ENCODE data around the gene ODF2L. TPM values are rescaled to one million over a fixed set of nuclear protein-coding genes. Genes with fewer than 3 reads are reported as not detected.
A peak's percentile ranks its signal among the peaks of the same experiment; 100 is the strongest.

Gene ODF2L
- 4.9 TPM for total RNA-seq
- long read RNA-seq, partial matches to known transcripts = 1 of 4 reads
- long read RNA-seq, other reads (novel, unspliced or antisense) = 3 of 4 reads

GRCh38 chr1:86395751-86396497 lies at the start of gene ODF2L:
TSS of gene ODF2L (minus strand) at chr1:86396323. CDS start at chr1:86387027, 9,296 bp downstream.
- intact Hi-C loops (cut with DNase I) = no loop called here
- DNase-seq (peak; percentile 94), ATAC-seq (ENCODE audit: poor library complexity) (peak; percentile 100)

DNA sequence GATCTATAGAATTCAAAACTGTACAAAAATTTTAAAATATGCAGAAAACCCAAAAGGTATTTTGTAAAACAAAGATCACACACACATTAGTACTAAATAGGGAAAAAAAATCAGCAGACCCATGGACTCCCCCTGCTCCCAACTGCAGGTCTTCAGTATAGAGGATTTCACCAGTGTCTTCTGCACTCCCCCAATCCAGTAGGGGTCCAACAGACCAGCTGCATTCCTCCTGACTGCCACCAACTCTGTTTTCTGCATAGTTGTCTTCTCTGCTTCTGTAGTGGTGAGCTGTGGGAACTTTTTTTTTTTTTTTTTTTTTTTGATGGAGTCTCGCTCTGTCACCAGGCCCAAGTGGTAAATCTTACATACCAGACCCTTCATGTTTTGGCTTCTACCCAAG lies 49.8 kb upstream of the ODF2L start:
- no peak for DNase-seq
- no peak for ATAC-seq (ENCODE audit: poor library complexity)
- intact Hi-C loops (cut with DNase I) = no loop called here

DNA sequence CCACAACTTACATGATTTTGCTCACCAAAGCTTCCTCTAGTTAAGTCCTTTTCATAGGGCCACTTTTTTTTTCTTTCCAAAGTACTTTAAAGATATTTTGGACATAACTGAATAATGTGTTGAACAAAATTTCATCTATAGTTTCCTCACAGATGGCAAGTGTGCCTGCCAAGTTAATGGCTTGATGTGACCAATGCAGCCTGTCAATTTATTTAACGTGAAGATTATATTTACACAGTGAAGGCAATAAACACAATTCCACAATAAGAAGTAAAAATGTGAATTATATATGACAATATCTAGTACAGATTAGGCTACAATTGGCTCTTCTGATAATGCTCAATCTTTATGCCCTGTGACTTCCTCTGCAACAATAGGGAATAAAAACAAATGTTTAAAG lies 45.9 kb upstream of the ODF2L start:
- ATAC-seq (ENCODE audit: poor library complexity) (no peak), DNase-seq (no peak)
- intact Hi-C loops (cut with DNase I) = no loop called here

DNA sequence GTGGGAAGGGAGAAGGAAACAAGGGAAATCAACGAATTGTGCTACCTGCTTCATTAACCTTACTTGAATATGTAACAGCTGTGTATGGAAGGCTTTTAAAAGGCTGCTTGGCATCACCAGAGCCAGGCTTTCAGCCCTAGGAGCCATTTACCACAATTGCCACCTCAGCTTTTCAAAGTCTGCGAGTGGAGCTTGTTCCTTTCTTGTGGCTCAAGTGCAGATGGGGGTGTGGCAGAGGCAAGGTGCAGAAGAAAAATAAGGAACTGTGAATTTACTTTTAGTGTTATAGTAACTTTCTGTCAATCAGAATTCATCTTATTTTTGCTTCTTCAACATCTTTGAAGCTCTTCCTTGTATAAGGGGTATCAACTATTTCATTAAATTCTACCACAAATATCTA lies 45.5 kb upstream of the ODF2L start:
- intact Hi-C loops (cut with DNase I) = no loop called here
- DNase-seq (no peak), ATAC-seq (ENCODE audit: poor library complexity) (no peak)

GRCh38 chr1:86436041-86436440 lies 39.9 kb upstream of the ODF2L start:
- DNase-seq (no peak), ATAC-seq (ENCODE audit: poor library complexity) (no peak)
- intact Hi-C loops (cut with DNase I) = no loop called here

DNA sequence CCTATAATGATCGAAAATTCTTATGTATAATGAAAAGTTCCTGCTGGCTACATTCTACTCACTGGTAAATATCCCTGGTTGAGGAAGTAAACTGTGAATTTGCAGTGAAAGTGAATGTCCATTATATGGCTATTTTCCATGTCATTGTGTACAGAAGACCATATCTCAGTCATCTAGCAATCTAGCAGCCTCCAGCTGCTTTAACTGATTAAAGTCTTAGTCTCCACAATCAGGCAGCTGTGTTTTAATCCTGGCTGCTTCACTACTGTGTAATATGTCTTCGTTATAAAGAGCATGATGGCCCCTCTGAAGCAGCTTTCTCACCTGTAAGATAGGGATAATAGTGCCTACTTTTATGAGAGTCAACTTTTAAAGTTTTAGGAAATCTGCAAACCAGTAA lies 39.2 kb upstream of the ODF2L start:
- DNase-seq = no peak
- ATAC-seq (ENCODE audit: poor library complexity) = no peak
- intact Hi-C loops (cut with DNase I) = no loop called here

DNA sequence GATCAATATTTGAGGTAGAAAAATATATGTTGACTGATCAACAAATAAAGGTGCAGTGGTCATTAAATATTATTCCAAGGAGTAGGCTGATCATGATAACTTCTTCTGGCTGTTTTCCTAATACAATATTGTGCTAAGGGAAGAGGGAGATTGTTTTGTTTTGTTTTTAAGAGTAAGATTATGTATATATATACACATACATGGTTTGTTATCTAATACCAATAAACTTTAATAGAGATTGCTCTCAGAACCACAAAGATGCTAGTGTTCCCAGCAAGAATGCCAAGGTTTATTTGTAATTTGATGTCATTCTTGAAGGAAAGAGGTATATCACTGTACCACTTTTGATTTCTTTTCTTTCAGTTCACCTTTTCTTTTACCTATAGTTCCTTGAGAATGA lies 37.9 kb upstream of the ODF2L start:
- DNase-seq = no peak
- no peak for ATAC-seq (ENCODE audit: poor library complexity)
- intact Hi-C loops (cut with DNase I) = no loop called here

GRCh38 chr1:86430376-86430775 lies 34.3 kb upstream of the ODF2L start:
- intact Hi-C loops (cut with DNase I) = no loop called here
- ATAC-seq (ENCODE audit: poor library complexity) = no peak
- DNase-seq = no peak

DNA sequence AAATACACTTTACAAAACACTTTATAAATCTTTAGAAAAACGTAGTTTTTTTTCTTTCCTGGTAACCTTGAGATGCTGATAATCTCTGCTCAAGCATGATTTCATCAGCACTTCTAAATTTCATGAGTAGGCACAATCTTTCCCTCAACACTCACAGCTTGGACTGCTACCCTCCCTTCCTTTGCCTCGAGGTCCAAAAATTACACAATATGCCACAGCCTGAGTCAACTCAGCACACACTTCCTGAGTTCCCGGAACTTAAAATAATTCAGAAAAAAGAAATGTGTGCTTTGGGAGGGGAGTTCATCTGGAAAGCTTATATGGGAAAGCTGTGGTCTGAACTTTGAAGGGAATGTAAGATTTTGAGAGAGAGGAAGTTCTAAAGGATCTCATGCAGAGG lies 33.7 kb upstream of the ODF2L start:
- ATAC-seq (ENCODE audit: poor library complexity) (peak; percentile 99), DNase-seq (no peak)
- intact Hi-C loops (cut with DNase I) = no loop called here

DNA sequence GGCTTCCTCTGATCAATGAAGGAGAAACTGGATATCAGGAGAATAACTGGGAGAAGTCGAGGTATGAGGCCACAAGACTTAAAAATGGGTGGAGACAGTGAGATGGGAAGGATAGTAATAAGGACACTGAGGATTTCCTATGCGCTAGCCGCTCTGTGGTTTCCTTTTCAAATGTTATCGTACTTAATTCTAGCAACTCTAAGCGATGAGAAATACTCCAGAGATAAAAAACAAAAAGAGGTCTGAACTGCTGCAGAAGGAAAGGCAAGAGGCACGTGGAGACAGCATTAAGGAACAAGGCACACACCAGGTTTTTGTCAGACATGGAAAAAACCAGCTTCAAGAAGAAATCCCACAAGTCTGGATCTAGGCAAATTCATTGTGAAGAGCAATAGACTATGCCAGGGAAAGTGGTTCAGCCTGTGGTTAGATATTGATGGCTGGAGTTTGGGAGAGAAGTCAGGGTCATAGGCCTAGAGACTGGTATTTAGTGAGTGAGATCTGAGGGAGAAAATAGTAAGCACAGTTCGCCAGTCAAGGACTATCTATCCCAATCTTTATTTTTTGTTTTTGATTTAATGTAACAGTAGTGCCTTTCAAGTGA lies 33.1 kb upstream of the ODF2L start:
- intact Hi-C loops (cut with DNase I) = no loop called here
- DNase-seq (no peak), ATAC-seq (ENCODE audit: poor library complexity) (peak; percentile 33)

DNA sequence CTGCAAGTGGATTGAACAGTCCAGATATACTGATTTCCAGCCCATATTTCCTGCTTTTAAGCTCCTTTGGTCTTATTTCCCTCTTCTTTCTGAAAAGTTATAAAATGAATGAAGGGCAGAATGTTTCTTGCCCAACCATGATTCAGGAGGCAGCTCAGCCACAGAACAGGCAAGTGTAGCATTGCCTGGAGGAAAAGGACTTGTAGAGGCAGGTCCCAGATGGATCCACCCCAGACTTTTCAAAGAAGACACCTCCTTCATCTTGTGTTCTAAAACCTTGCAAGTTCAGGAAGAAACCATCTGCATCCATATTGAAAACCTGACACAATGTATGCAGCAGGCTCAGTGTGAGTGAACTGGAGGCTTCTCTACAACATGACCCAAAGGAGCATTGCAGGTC lies 27.8 kb upstream of the ODF2L start, which contains the start of gene CLCA2:
CLCA2 (plus strand) TSS at position 299 of the 400 bp plus-strand sequence; CDS start at position 376, 77 bp downstream.
- ATAC-seq (ENCODE audit: poor library complexity) (no peak), DNase-seq (no peak)
- intact Hi-C loops (cut with DNase I) = no loop called here

DNA sequence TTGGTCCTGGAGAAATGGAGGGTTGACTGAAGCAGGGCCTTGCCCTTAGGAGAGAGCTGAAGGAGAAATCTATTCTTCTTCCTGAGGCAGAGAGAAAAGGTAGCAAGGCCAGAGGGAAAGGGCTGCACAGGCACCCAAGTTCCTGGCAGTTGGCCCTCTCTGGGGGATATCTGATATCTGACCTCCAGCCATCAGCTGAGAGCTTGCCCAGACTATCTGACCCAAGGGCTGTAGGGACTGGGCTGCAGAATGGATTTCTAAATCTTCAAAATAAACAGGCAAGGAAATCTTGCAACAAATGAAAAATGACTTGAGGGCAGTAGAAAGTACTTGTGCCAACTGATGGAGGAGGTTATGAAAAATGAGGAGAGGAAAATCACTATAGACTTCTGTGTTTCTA lies 27.4 kb upstream of the ODF2L start:
- DNase-seq (no peak), ATAC-seq (ENCODE audit: poor library complexity) (peak; percentile 49)
- intact Hi-C loops (cut with DNase I) = no loop called here

GRCh38 chr1:86421601-86422280 lies 25.6 kb upstream of the ODF2L start:
- intact Hi-C loops (cut with DNase I) = no loop called here
- DNase-seq (no peak), ATAC-seq (ENCODE audit: poor library complexity) (no peak)

GRCh38 chr1:86419277-86419903 lies 23.3 kb upstream of the ODF2L start:
- ATAC-seq (ENCODE audit: poor library complexity) = no peak
- DNase-seq = no peak
- intact Hi-C loops (cut with DNase I) = no loop called here

- ATAC-seq (ENCODE audit: poor library complexity) (no peak), DNase-seq (no peak)
- intact Hi-C loops (cut with DNase I) = no loop called here
Measured at GRCh38 chr1:86416343-86416742, 20.2 kb upstream of the ODF2L start.

GRCh38 chr1:86410879-86411278 lies 14.8 kb upstream of the ODF2L start:
- no peak for ATAC-seq (ENCODE audit: poor library complexity)
- intact Hi-C loops (cut with DNase I) = no loop called here

GRCh38 chr1:86409416-86410021 lies 13.4 kb upstream of the ODF2L start:
- intact Hi-C loops (cut with DNase I) = no loop called here
- ATAC-seq (ENCODE audit: poor library complexity) (no peak), DNase-seq (no peak)

More at GRCh38 chr1:86410879-86411278, 14.8 kb upstream of the ODF2L start:
- no peak for DNase-seq

- ATAC-seq (ENCODE audit: poor library complexity) (no peak), DNase-seq (no peak)
- intact Hi-C loops (cut with DNase I) = no loop called here
Measured at GRCh38 chr1:86396498-86396890, 371 bp upstream of the ODF2L start.

DNA sequence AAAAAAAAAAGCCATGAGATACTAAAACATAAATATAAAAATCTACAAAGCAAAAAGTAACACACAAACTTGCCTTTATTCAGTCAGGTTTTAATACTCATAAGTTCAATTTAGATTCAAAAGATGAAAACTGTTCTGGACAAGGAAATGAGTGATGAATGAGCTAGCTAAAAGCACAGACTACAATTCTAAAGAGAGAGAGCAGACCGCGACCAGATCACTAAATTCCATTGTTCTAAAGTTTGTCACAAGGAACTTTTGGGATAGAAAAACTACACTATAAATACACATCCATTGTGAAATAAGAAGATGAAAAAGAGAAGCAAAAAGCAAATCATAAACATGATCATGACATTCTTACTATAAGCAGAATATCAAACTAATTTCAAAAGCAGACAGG lies 1.7 kb downstream of the ODF2L start:
- no peak for DNase-seq
- intact Hi-C loops (cut with DNase I) = no loop called here
- no peak for ATAC-seq (ENCODE audit: poor library complexity)
